Neural progenitor cell (in vitro differentiated cells): Measurements from ENCODE around the gene TMEM244. TPM values are rescaled to one million over a fixed set of nuclear protein-coding genes. Genes with fewer than 3 reads are reported as not detected.
A peak's percentile ranks its signal among the peaks of the same experiment; 100 is the strongest.

Source experiments
- DNase-seq: peaks from one replicate; pipeline ENCODE4 v3.0.0-alpha.2; 2016; ENCODE audit warnings: low spot score
- H2AFZ ChIP-seq: fragments of 200-600 bp; sonication (generic); replicated peaks from 2 replicates; pipeline ENCODE4 v1.6.1; 2016; ENCODE audit warnings: antibody characterized with exemption
- H3F3A ChIP-seq: fragments of 200-600 bp; sonication (generic); 2 replicates; pipeline ENCODE4 v1.6.1; 2016; ENCODE audit warnings: antibody characterized with exemption, low read depth
- H3K27ac ChIP-seq: fragments of 200-600 bp; sonication (generic); 2 replicates; pipeline ENCODE4 v1.5.1; 2016; ENCODE audit warnings: mild to moderate bottlenecking
- H3K27me3 ChIP-seq: fragments of 200-600 bp; sonication (generic); 2 replicates; pipeline ENCODE4 v1.6.1; 2016; ENCODE audit warnings: mild to moderate bottlenecking, moderate library complexity
- H3K36me3 ChIP-seq: fragments of 200-600 bp; sonication (generic); 2 replicates; pipeline ENCODE4 v1.5.1; 2016
- H3K4me1 ChIP-seq: fragments of 200-600 bp; sonication (generic); 2 replicates; pipeline ENCODE4 v1.6.1; 2016; ENCODE audit warnings: mixed run types
- H3K4me2 ChIP-seq: fragments of 200-600 bp; sonication (generic); 2 replicates; pipeline ENCODE4 v1.6.1; 2016
- H3K4me3 ChIP-seq: fragments of 200-600 bp; sonication (generic); 2 replicates; pipeline ENCODE4 v1.5.1; 2016
- H3K79me2 ChIP-seq: fragments of 200-600 bp; sonication (generic); 2 replicates; pipeline ENCODE4 v1.6.1; 2016; ENCODE audit warnings: low read depth
- H3K9ac ChIP-seq: fragments of 200-600 bp; sonication (generic); 2 replicates; pipeline ENCODE4 v1.6.1; 2016
- H3K9me3 ChIP-seq: fragments of 200-600 bp; sonication (generic); 2 replicates; pipeline ENCODE4 v1.5.1; 2016; ENCODE audit warnings: low read depth
- H4K20me1 ChIP-seq: fragments of 200-600 bp; sonication (generic); 2 replicates; pipeline ENCODE4 v1.6.1; 2016; ENCODE audit warnings: low read depth
- H3K27ac Mint-ChIP-seq: 3 replicates; pipeline ENCODE4 v1.8.0; 2021; ENCODE audit warnings: mixed read lengths
- H3K27me3 Mint-ChIP-seq: 2 replicates; pipeline ENCODE4 v1.8.0; 2022; ENCODE audit warnings: low read depth, mild to moderate bottlenecking, inconsistent platforms, moderate library complexity, mixed read lengths; ENCODE audit not compliant: insufficient read depth
- H3K36me3 Mint-ChIP-seq: 3 replicates; pipeline ENCODE4 v1.8.0; 2021; ENCODE audit warnings: mixed read lengths
- H3K4me1 Mint-ChIP-seq: 3 replicates; pipeline ENCODE4 v1.8.0; 2021; ENCODE audit warnings: mixed read lengths
- H3K4me3 Mint-ChIP-seq: 3 replicates; pipeline ENCODE4 v1.8.0; 2021; ENCODE audit warnings: mild to moderate bottlenecking, moderate library complexity, mixed read lengths
- H3K9me3 Mint-ChIP-seq: 3 replicates; pipeline ENCODE4 v1.8.0; 2020; ENCODE audit warnings: mixed read lengths
- EZH2 ChIP-seq: fragments of 200-600 bp; sonication (generic); IDR thresholded peaks from 2 replicates; pipeline ENCODE4 v1.6.1; 2017; ENCODE audit warnings: antibody characterized with exemption, mild to moderate bottlenecking, moderate library complexity
- EZH2phosphoT487 ChIP-seq: fragments of 200-600 bp; sonication (generic); IDR thresholded peaks from 2 replicates; pipeline ENCODE4 v1.6.1; 2017; ENCODE audit warnings: antibody characterized with exemption
- total RNA-seq: library from RNA; depleted of rRNA; stranded (reverse); fragments of >200 nt; gene quantifications from 2 replicates; pipeline ENCODE4 v1.2.3, GENCODE V29; 2015; ENCODE audit warnings: low replicate concordance
- TF ChIP-seq, protein P1 (sequence below): fragments of 200-600 bp; sonication (generic); IDR thresholded peaks from 2 replicates; pipeline ENCODE4 v1.5.1; 2017; ENCODE audit warnings: antibody characterized with exemption, mild to moderate bottlenecking

Gene TMEM244
- total RNA-seq, 1 donor from 2014 or later = not detected

GRCh38 chr6:129901910-129902309, 40.8 kb upstream of the TMEM244 start:
- no peaks in the 10 kb centered on the region for H3K36me3 ChIP-seq
- H3K4me1 ChIP-seq = no peaks in the 10 kb centered on the region
- H3K4me2 ChIP-seq = no peak overlapping the region
- H3K9me3 ChIP-seq = no peaks in the 10 kb centered on the region
- DNase-seq = no peak
- H3K27ac Mint-ChIP-seq = no peak overlapping the region
- H3K4me3 ChIP-seq = no peak overlapping the region
- H3K9me3 Mint-ChIP-seq = peaks cover 2% of the 10 kb centered on the region
- H3K27ac ChIP-seq = no peak overlapping the region
- no peak overlapping the region for H3K9ac ChIP-seq
- H3K4me3 Mint-ChIP-seq = no peak overlapping the region
- TF ChIP-seq, protein P1, sequence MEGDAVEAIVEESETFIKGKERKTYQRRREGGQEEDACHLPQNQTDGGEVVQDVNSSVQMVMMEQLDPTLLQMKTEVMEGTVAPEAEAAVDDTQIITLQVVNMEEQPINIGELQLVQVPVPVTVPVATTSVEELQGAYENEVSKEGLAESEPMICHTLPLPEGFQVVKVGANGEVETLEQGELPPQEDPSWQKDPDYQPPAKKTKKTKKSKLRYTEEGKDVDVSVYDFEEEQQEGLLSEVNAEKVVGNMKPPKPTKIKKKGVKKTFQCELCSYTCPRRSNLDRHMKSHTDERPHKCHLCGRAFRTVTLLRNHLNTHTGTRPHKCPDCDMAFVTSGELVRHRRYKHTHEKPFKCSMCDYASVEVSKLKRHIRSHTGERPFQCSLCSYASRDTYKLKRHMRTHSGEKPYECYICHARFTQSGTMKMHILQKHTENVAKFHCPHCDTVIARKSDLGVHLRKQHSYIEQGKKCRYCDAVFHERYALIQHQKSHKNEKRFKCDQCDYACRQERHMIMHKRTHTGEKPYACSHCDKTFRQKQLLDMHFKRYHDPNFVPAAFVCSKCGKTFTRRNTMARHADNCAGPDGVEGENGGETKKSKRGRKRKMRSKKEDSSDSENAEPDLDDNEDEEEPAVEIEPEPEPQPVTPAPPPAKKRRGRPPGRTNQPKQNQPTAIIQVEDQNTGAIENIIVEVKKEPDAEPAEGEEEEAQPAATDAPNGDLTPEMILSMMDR = no peak
- TF ChIP-seq EZH2phosphoT487 (no peak), EZH2 (no peak)
- H3K4me1 Mint-ChIP-seq = no peaks in the 10 kb centered on the region
- no peaks in the 10 kb centered on the region for H4K20me1 ChIP-seq
- H3K36me3 Mint-ChIP-seq = no peaks in the 10 kb centered on the region
- no peaks in the 10 kb centered on the region for H3K27me3 ChIP-seq
- H2AFZ ChIP-seq = no peak overlapping the region
- no peaks in the 10 kb centered on the region for H3K79me2 ChIP-seq
- no peaks in the 10 kb centered on the region for H3K27me3 Mint-ChIP-seq
- no peaks in the 10 kb centered on the region for H3F3A ChIP-seq

- no peak overlapping the region for H2AFZ ChIP-seq
- H3K4me3 ChIP-seq = no peak overlapping the region
- Mint-ChIP-seq H3K4me3 (no peak overlapping the region), H3K4me1 (no peaks in the 10 kb centered on the region), H3K27ac (no peak overlapping the region), H3K36me3 (no peaks in the 10 kb centered on the region), H3K9me3 (no peaks in the 10 kb centered on the region), H3K27me3 (no peaks in the 10 kb centered on the region)
- no peak overlapping the region for H3K4me2 ChIP-seq
- H3K27ac ChIP-seq = no peak overlapping the region
- H3K36me3 ChIP-seq = no peaks in the 10 kb centered on the region
- H3K4me1 ChIP-seq = no peaks in the 10 kb centered on the region
- no peaks in the 10 kb centered on the region for H3K79me2 ChIP-seq
- DNase-seq = no peak
- H4K20me1 ChIP-seq = no peaks in the 10 kb centered on the region
- no peaks in the 10 kb centered on the region for H3F3A ChIP-seq
- no peak overlapping the region for H3K9ac ChIP-seq
- no peaks in the 10 kb centered on the region for H3K9me3 ChIP-seq
- no peaks in the 10 kb centered on the region for H3K27me3 ChIP-seq
- TF ChIP-seq EZH2 (no peak), EZH2phosphoT487 (no peak)
- TF ChIP-seq, protein P1 = no peak
Observed at GRCh38 chr6:129895692-129896091, 34.6 kb upstream of the TMEM244 start.

- Histone ChIP-seq H4K20me1 (no peaks in the 10 kb centered on the region), H3K9me3 (no peaks in the 10 kb centered on the region), H3K27ac (no peak overlapping the region), H3K4me1 (no peaks in the 10 kb centered on the region), H3F3A (no peaks in the 10 kb centered on the region), H3K36me3 (no peaks in the 10 kb centered on the region), H3K27me3 (no peaks in the 10 kb centered on the region), H3K9ac (no peak overlapping the region), H2AFZ (no peak overlapping the region), H3K4me3 (no peak overlapping the region), H3K79me2 (no peaks in the 10 kb centered on the region), H3K4me2 (no peak overlapping the region)
- Mint-ChIP-seq H3K9me3 (no peaks in the 10 kb centered on the region), H3K4me1 (no peaks in the 10 kb centered on the region), H3K27ac (no peak overlapping the region), H3K4me3 (no peak overlapping the region), H3K27me3 (peaks cover 2% of the 10 kb centered on the region), H3K36me3 (no peaks in the 10 kb centered on the region)
- TF ChIP-seq, protein P1 = no peak
- TF ChIP-seq EZH2phosphoT487 = no peak
- no peak for TF ChIP-seq EZH2
- no peak for DNase-seq
Observed at GRCh38 chr6:129894921-129895320, 33.8 kb upstream of the TMEM244 start.

GRCh38 chr6:129893640-129894039, 32.5 kb upstream of the TMEM244 start:
- no peak for DNase-seq
- Mint-ChIP-seq H3K4me1 (no peaks in the 10 kb centered on the region), H3K27me3 (peaks cover 2% of the 10 kb centered on the region), H3K27ac (no peak overlapping the region), H3K36me3 (no peaks in the 10 kb centered on the region), H3K9me3 (no peaks in the 10 kb centered on the region), H3K4me3 (no peak overlapping the region)
- H3K27me3 ChIP-seq = no peaks in the 10 kb centered on the region
- H3K27ac ChIP-seq = no peak overlapping the region
- no peak overlapping the region for H3K4me2 ChIP-seq
- no peaks in the 10 kb centered on the region for H3F3A ChIP-seq
- H2AFZ ChIP-seq = no peak overlapping the region
- H3K9ac ChIP-seq = no peak overlapping the region
- H3K36me3 ChIP-seq = no peaks in the 10 kb centered on the region
- H4K20me1 ChIP-seq = no peaks in the 10 kb centered on the region
- no peaks in the 10 kb centered on the region for H3K4me1 ChIP-seq
- no peaks in the 10 kb centered on the region for H3K9me3 ChIP-seq
- no peak for TF ChIP-seq EZH2
- TF ChIP-seq, protein P1 = peak; percentile 24
- H3K79me2 ChIP-seq = no peaks in the 10 kb centered on the region
- H3K4me3 ChIP-seq = no peak overlapping the region
